K562 (cell line): Measurements from ENCODE around the gene CT45A10. TPM values are rescaled to one million over a fixed set of nuclear protein-coding genes. Genes with fewer than 3 reads are reported as not detected.
A peak's percentile ranks its signal among the peaks of the same experiment; 100 is the strongest.

Experiments
- BCLAF1 ChIP-seq, 2 experiments: fragments of 450-650 bp in 1 of 2; IDR thresholded peaks; 2 replicates each; pipeline ENCODE4 v1.6.1; 2011 to 2017; ENCODE audit warnings: low read depth in 2 of 2, antibody characterized with exemption in 1 of 2, borderline replicate concordance in 1 of 2, low read length in 1 of 2, mild to moderate bottlenecking in 1 of 2, mixed read lengths in 1 of 2; ENCODE audit not compliant: control insufficient read depth in 1 of 2
- BDP1 ChIP-seq: IDR thresholded peaks from 3 replicates; pipeline ENCODE4 v1.6.1; 2011; ENCODE audit not compliant: insufficient read length, insufficient read depth
- CUX1 ChIP-seq: fragments of 200-800 bp; sonication (Bioruptor generic); IDR thresholded peaks from 2 replicates; pipeline ENCODE4 v1.6.1; 2016; ENCODE audit warnings: missing genetic modification characterization, missing compliant biosample characterization
- DMBX1 ChIP-seq: fragments of 250-450 bp; sonication (Bioruptor Pico); IDR thresholded peaks from 2 replicates; pipeline ENCODE4 v1.8.0; 2022; ENCODE audit warnings: inconsistent platforms, mild to moderate bottlenecking, moderate library complexity, borderline replicate concordance
- HMG20B ChIP-seq: fragments of 250-450 bp; sonication (Bioruptor Pico); IDR thresholded peaks from 2 replicates; pipeline ENCODE4 v1.5.0; 2021; ENCODE audit warnings: mild to moderate bottlenecking
- HNRNPH1 ChIP-seq: fragments of 200-400 bp; formaldehyde crosslinking; optimal IDR thresholded peaks from 2 replicates; pipeline ENCODE3; 2017; ENCODE audit warnings: low read depth, mild to moderate bottlenecking, low read length, moderate library complexity
- ID3 ChIP-seq, 2 experiments: fragments of 250-450 bp in 1 of 2; fragments of 450-650 bp in 1 of 2; sonication (Bioruptor Pico) in 1 of 2; IDR thresholded peaks; 2 replicates each; pipeline versions ENCODE4 v1.6.1 to v1.8.0; 2016 to 2021; ENCODE audit warnings: mild to moderate bottlenecking in 2 of 2, moderate library complexity in 2 of 2, missing compliant biosample characterization in 1 of 2, missing genetic modification characterization in 1 of 2
- MED1 ChIP-seq: sonication (generic); formaldehyde crosslinking; IDR thresholded peaks from 2 replicates; pipeline ENCODE4 v1.8.1; 2023; ENCODE audit warnings: missing genetic modification reagents, borderline replicate concordance
- MEF2A ChIP-seq: IDR thresholded peaks from 2 replicates; pipeline ENCODE4 v1.6.1; 2011; ENCODE audit warnings: low read depth, mild to moderate bottlenecking, low read length, moderate library complexity; ENCODE audit not compliant: control insufficient read depth
- POLR2AphosphoS5 ChIP-seq: IDR thresholded peaks from 2 replicates; pipeline ENCODE4 v1.6.1; 2011; ENCODE audit warnings: mild to moderate bottlenecking, low read depth, low read length, moderate library complexity; ENCODE audit not compliant: control insufficient read depth, insufficient read depth
- RAD21 ChIP-seq, 2 experiments: fragments of 250-450 bp in 1 of 2; fragments of 450-650 bp in 1 of 2; sonication (Bioruptor Pico) in 1 of 2; formaldehyde crosslinking in 1 of 2; IDR thresholded peaks in 1 of 2; conservative IDR thresholded peaks in 1 of 2; 2 replicates each; pipeline versions ENCODE4 v1.4.0 to v1.8.0; 2020 to 2022; ENCODE audit warnings: mild to moderate bottlenecking in 2 of 2, moderate library complexity in 1 of 2
- SAFB2 ChIP-seq: fragments of 200-400 bp; formaldehyde crosslinking; IDR thresholded peaks from 2 replicates; pipeline ENCODE4 v1.6.1; 2018; ENCODE audit warnings: borderline replicate concordance, low read length, low read depth, moderate library complexity; ENCODE audit not compliant: severe bottlenecking
- SRSF1 ChIP-seq: fragments of 200-400 bp; formaldehyde crosslinking; IDR thresholded peaks from 2 replicates; pipeline ENCODE4 v1.6.1; 2017; ENCODE audit warnings: mild to moderate bottlenecking, low read depth, low read length, moderate library complexity
- TAL1 ChIP-seq: fragments of 450-650 bp; IDR thresholded peaks from 2 replicates; pipeline ENCODE4 v1.6.1; 2016; ENCODE audit warnings: mild to moderate bottlenecking
- ZNF280B ChIP-seq: fragments of 250-450 bp; sonication (Bioruptor Pico); IDR thresholded peaks from 2 replicates; pipeline ENCODE4 v1.5.1; 2021; ENCODE audit warnings: mild to moderate bottlenecking
- ZNF76 ChIP-seq: fragments of 250-450 bp; sonication (Bioruptor Pico); IDR thresholded peaks from 2 replicates; pipeline ENCODE4 v1.4.0; 2020; ENCODE audit warnings: mild to moderate bottlenecking, moderate library complexity, borderline replicate concordance
- polyA plus RNA-seq, 8 experiments: library from polyadenylated mRNA; depleted of rRNA in 4 of 8; stranded (reverse) in 5 of 8; unstranded in 3 of 8; fragments of >200 nt; fragmentation: Nextera tagmentation in 2 of 8; fragmentation: Illumina TruSeq in 1 of 8; extraction: Ambion mirVana in 2 of 8; extraction: Trizol in 1 of 8; gene quantifications; 2 replicates each; pipeline versions ENCODE4 v1.2.1 to v1.2.3, GENCODE V29; 2011 to 2014; ENCODE audit warnings: inconsistent platforms in 1 of 8, missing spikeins in 1 of 8
- total RNA-seq, 7 experiments: library from RNA; depleted of rRNA in 6 of 7; stranded (reverse); fragments of >200 nt in 6 of 7; fragmentation: Illumina TruSeq in 2 of 7; extraction: Trizol in 2 of 7; gene quantifications; 2 replicates each; pipeline versions ENCODE4 v1.2.1 to v1.2.3, GENCODE V29; 2011 to 2021; ENCODE audit warnings: low replicate concordance in 1 of 7

Gene CT45A10
- total and polyA plus RNA-seq, 9 of the 15 experiments (the other 6 are each of a cell fraction or from before 2014, with no cell fraction given) = 78.1 to 175 (median 102) TPM

DNA sequence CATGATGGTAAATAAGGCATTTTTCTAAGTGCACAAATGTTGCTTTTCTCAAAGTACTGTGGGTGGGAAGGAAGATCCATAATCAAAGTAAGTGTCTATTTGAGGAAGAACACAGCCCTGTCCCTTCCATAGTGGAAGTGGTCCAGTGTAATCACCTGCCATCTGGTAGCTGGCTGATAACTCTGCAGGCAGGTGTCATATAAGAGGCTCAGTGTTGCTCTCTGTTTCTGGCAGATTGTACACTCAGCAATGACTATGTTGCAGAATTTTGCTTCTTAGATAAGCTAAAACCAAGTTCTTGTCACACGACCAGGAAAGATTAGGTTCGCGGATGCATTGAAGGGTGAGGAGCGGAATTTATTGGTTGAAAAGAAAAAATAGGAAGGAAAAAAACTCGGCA lies 21.2 kb upstream of the CT45A10 start (continued):
- TF ChIP-seq ZNF76 (CRISPR knock-in tag) = no peak
- TF ChIP-seq MED1 (CRISPR knock-in tag) = no peak
- peak; percentile 34; the same call in 1 of the 2 replicates for TF ChIP-seq MEF2A
- no peak for TF ChIP-seq SRSF1
- TF ChIP-seq CUX1 = 0 out of 2 replicates have a peak, but pooled peaks have one; percentile 18
- no peak for TF ChIP-seq ID3 (CRISPR knock-in tag; IDR thresholded peaks at IDR 0.05)
- peak; percentile 63; the same call in 1 of the 2 replicates for TF ChIP-seq ID3 (tag; IDR thresholded peaks at IDR 0.05)
- TF ChIP-seq BCLAF1 (IDR thresholded peaks at IDR 0.05; ENCODE audit: borderline replicate concordance in 1 of 2, control insufficient read depth in 1 of 2, low read depth in 2 of 2, low read length in 1 of 2) = 0 out of 4 replicates have a peak, but pooled peaks of 1 of the 2 experiments have one; percentile 13
- peak; percentile 98 for TF ChIP-seq POLR2AphosphoS5
- TF ChIP-seq BDP1 = no peak
- no peak for TF ChIP-seq HNRNPH1
- peak; percentile 81 for TF ChIP-seq DMBX1 (CRISPR knock-in tag)
- no peak for TF ChIP-seq HMG20B (CRISPR knock-in tag)
- TF ChIP-seq TAL1 = peak; percentile 99
- no peak for TF ChIP-seq RAD21 (CRISPR knock-in tag; conservative IDR thresholded peaks at IDR 0.05 in 1 of 2, IDR thresholded peaks at IDR 0.05 in 1 of 2)
- TF ChIP-seq SAFB2 = no peak
- TF ChIP-seq ZNF280B (CRISPR knock-in tag) = no peak
